ENCODE data around the gene PARK7.

GRCh38 chr1:8026976-8027747 is 65.7 kb downstream of the PARK7 start:
- TF ChIP-seq CTCF (IDR thresholded peaks at IDR 0.05; ENCODE audit: insufficient read depth, low read length, poor library complexity, severe bottlenecking): no peak
- TF ChIP-seq EZH2phosphoT487 (conservative IDR thresholded peaks at IDR 0.05; ENCODE audit: low read length): no peak

Measured in SU-DHL-6 (cell line).